Parathyroid adenoma (tissue), 2 donors: ENCODE data around the gene TACC2.

Source experiments
- H2AFZ ChIP-seq: fragments of 300-600 bp; sonication (generic); one replicate; pipeline ENCODE4 v1.7.0; 2017; ENCODE audit warnings: antibody characterized with exemption, mild to moderate bottlenecking
- H3K27ac ChIP-seq: fragments of 300-600 bp; sonication (generic); one replicate; pipeline ENCODE4 v1.7.0; 2017
- H3K27me3 ChIP-seq: fragments of 300-600 bp; sonication (generic); one replicate; pipeline ENCODE4 v1.7.0; 2017; ENCODE audit warnings: low read length; ENCODE audit not compliant: control insufficient read depth, insufficient read depth
- H3K36me3 ChIP-seq: fragments of 300-600 bp; sonication (generic); one replicate; pipeline ENCODE4 v1.7.0; 2017; ENCODE audit warnings: low read length; ENCODE audit not compliant: control insufficient read depth, insufficient read depth
- H3K4me1 ChIP-seq: fragments of 300-600 bp; sonication (generic); one replicate; pipeline ENCODE4 v1.7.0; 2017; ENCODE audit warnings: control low read depth
- H3K4me2 ChIP-seq: fragments of 300-600 bp; sonication (generic); one replicate; pipeline ENCODE4 v1.7.0; 2017; ENCODE audit warnings: low read length
- H3K4me3 ChIP-seq: fragments of 300-600 bp; sonication (generic); one replicate; pipeline ENCODE4 v1.7.0; 2017; ENCODE audit warnings: low read depth, low read length
- H3K79me2 ChIP-seq: fragments of 300-600 bp; sonication (generic); one replicate; pipeline ENCODE4 v1.7.0; 2017; ENCODE audit warnings: control low read depth
- H3K9ac ChIP-seq: fragments of 300-600 bp; sonication (generic); one replicate; pipeline ENCODE4 v1.7.0; 2017; ENCODE audit warnings: mild to moderate bottlenecking
- H3K9me3 ChIP-seq: fragments of 300-600 bp; sonication (generic); one replicate; pipeline ENCODE4 v1.7.0; 2017; ENCODE audit warnings: low read length; ENCODE audit not compliant: control insufficient read depth
- CTCF ChIP-seq: fragments of 300-600 bp; sonication (generic); IDR thresholded peaks from one replicate; pipeline ENCODE4 v1.7.0; 2017; ENCODE audit warnings: antibody characterized with exemption, mild to moderate bottlenecking
- donor health status: primary hyperparathyroidism.

The TACC2 gene

GRCh38 chr10:122264931-122265330, 276.0 kb downstream of the TACC2 start:
- Histone ChIP-seq H3K27ac (no peak overlapping the region), H3K27me3 (no peaks in the 10 kb centered on the region), H2AFZ (no peak overlapping the region), H3K9me3 (no peaks in the 10 kb centered on the region), H3K9ac (no peak overlapping the region), H3K4me3 (no peak overlapping the region), H3K4me1 (no peaks in the 10 kb centered on the region), H3K36me3 (no peaks in the 10 kb centered on the region), H3K79me2 (no peaks in the 10 kb centered on the region), H3K4me2 (no peak overlapping the region)
- no peak for TF ChIP-seq CTCF

GRCh38 chr10:122265896-122266295, 276.9 kb downstream of the TACC2 start:
- H3K9ac ChIP-seq: no peak overlapping the region
- no peaks in the 10 kb centered on the region for H3K79me2 ChIP-seq
- H2AFZ ChIP-seq: no peak overlapping the region
- no peaks in the 10 kb centered on the region for H3K9me3 ChIP-seq
- TF ChIP-seq CTCF: no peak
- H3K4me1 ChIP-seq: no peaks in the 10 kb centered on the region
- H3K36me3 ChIP-seq: no peaks in the 10 kb centered on the region
- H3K27me3 ChIP-seq: no peaks in the 10 kb centered on the region
- no peak overlapping the region for H3K27ac ChIP-seq
- H3K4me2 ChIP-seq: no peak overlapping the region
- no peak overlapping the region for H3K4me3 ChIP-seq

- H3K4me1 ChIP-seq: no peaks in the 10 kb centered on the region
- H3K27ac ChIP-seq: no peak overlapping the region
- no peaks in the 10 kb centered on the region for H3K9me3 ChIP-seq
- no peaks in the 10 kb centered on the region for H3K36me3 ChIP-seq
- TF ChIP-seq CTCF: peak; percentile 93
- peak overlapping the region; percentile 12 for H2AFZ ChIP-seq
- H3K9ac ChIP-seq: no peak overlapping the region
- no peak overlapping the region for H3K4me2 ChIP-seq
- H3K4me3 ChIP-seq: no peak overlapping the region
- no peaks in the 10 kb centered on the region for H3K79me2 ChIP-seq
- no peaks in the 10 kb centered on the region for H3K27me3 ChIP-seq
These were observed 279.1 kb downstream of the TACC2 start for GRCh38 chr10:122267849-122268737.

GRCh38 chr10:122269059-122269687, 280.2 kb downstream of the TACC2 start:
- Histone ChIP-seq H3K4me2 (no peak overlapping the region), H3K4me3 (no peak overlapping the region), H3K9me3 (no peaks in the 10 kb centered on the region), H3K27ac (no peak overlapping the region), H3K9ac (no peak overlapping the region), H3K79me2 (no peaks in the 10 kb centered on the region), H3K36me3 (no peaks in the 10 kb centered on the region), H3K27me3 (no peaks in the 10 kb centered on the region), H3K4me1 (no peaks in the 10 kb centered on the region), H2AFZ (no peak overlapping the region)
- no peak for TF ChIP-seq CTCF
